H1 (cell line): ENCODE data around the gene TLR9. TPM values are rescaled to one million over a fixed set of nuclear protein-coding genes. Genes with fewer than 3 reads are reported as not detected.

Experiments used
- CTCF ChIA-PET: fragments of 300-600 bp; sonication (Branson Sonifier 250); formaldehyde crosslinking; loops from one replicate; lab custom pipeline; 2021; ENCODE audit not compliant: partially characterized antibody; lab: Charles Lee
- POLR2A ChIA-PET: fragments of 300-600 bp; sonication (Branson Sonifier 250); formaldehyde crosslinking; loops from one replicate; lab custom pipeline; 2021; ENCODE audit warnings: inconsistent platforms; ENCODE audit not compliant: partially characterized antibody; lab: Charles Lee
- DNase-seq, 2 experiments: peaks; one replicate each; pipeline versions ENCODE4 v3.0.0 to v3.0.0-alpha.2; 2010 to 2022; ENCODE audit warnings: low spot score in 2 of 2, low read depth in 1 of 2, mixed read lengths in 1 of 2
- FAIRE-seq: peaks from 2 replicates; lab custom pipeline; 2011; peaks lifted over from hg19 to GRCh38; lab: Jason Lieb, UNC
- H2AFZ ChIP-seq: 2 replicates; pipeline ENCODE4 v1.8.1; 2012; ENCODE audit warnings: low read length, inconsistent platforms
- H2AK5ac ChIP-seq: 2 replicates; pipeline ENCODE4 v1.6.1; 2013; ENCODE audit warnings: low read depth, low read length
- H2BK120ac ChIP-seq: replicated peaks from 2 replicates; pipeline ENCODE3; 2013; ENCODE audit warnings: low read depth, low read length, inconsistent platforms
- H2BK12ac ChIP-seq: 2 replicates; pipeline ENCODE4 v1.6.1; 2013; ENCODE audit warnings: low read depth, low read length
- H2BK15ac ChIP-seq: 2 replicates; pipeline ENCODE4 v1.6.1; 2013; ENCODE audit warnings: low read length
- H2BK20ac ChIP-seq: 2 replicates; pipeline ENCODE4 v1.6.1; 2013; ENCODE audit warnings: low read length
- H2BK5ac ChIP-seq: 2 replicates; pipeline ENCODE4 v1.6.1; 2013; ENCODE audit warnings: low read depth, low read length
- H3K14ac ChIP-seq: 2 replicates; pipeline ENCODE4 v1.6.1; 2013; ENCODE audit warnings: inconsistent platforms; ENCODE audit not compliant: insufficient read length
- H3K18ac ChIP-seq: 2 replicates; pipeline ENCODE4 v1.6.1; 2013; ENCODE audit warnings: low read length; ENCODE audit errors: extremely low read depth
- H3K23ac ChIP-seq: 2 replicates; pipeline ENCODE4 v1.6.1; 2013; ENCODE audit warnings: inconsistent platforms; ENCODE audit not compliant: insufficient read length
- H3K23me2 ChIP-seq: 2 replicates; pipeline ENCODE4 v1.6.1; 2013; ENCODE audit warnings: low read depth, low read length
- H3K27ac ChIP-seq: 2 replicates; pipeline ENCODE4 v1.6.1; 2011; ENCODE audit warnings: low read depth, low read length, inconsistent platforms
- H3K27me3 ChIP-seq, 4 experiments: replicated peaks in 1 of 4; 1 replicate in 1 of 4; 2 replicates in 3 of 4; pipeline versions ENCODE4 v1.6.1 to v1.8.1; 2011 to 2013; ENCODE audit warnings: low read length in 3 of 4, mild to moderate bottlenecking in 3 of 4, inconsistent platforms in 2 of 4, mixed read lengths in 2 of 4, moderate library complexity in 1 of 4; ENCODE audit not compliant: control insufficient read depth in 3 of 4, insufficient read depth in 3 of 4; ENCODE audit errors: extremely low read depth in 1 of 4
- H3K36me3 ChIP-seq, 4 experiments: 2 replicates each; pipeline versions ENCODE4 v1.6.1 to v1.8.1; 2011 to 2013; ENCODE audit warnings: mild to moderate bottlenecking in 4 of 4, low read length in 3 of 4, moderate library complexity in 2 of 4, control low read depth in 1 of 4, inconsistent platforms in 1 of 4; ENCODE audit not compliant: insufficient read depth in 4 of 4, control insufficient read depth in 2 of 4
- H3K4ac ChIP-seq: replicated peaks from 2 replicates; pipeline ENCODE3; 2013; ENCODE audit warnings: low read length, low read depth, mixed read lengths, inconsistent platforms; ENCODE audit not compliant: insufficient read length
- H3K4me1 ChIP-seq, 4 experiments: replicated peaks in 1 of 4; 1 replicate in 1 of 4; 2 replicates in 3 of 4; pipeline versions ENCODE4 v1.6.1 to v1.8.1; 2011 to 2013; ENCODE audit warnings: low read length in 3 of 4, inconsistent platforms in 2 of 4, mixed read lengths in 1 of 4; ENCODE audit not compliant: insufficient read depth in 4 of 4, control insufficient read depth in 3 of 4
- H3K4me2 ChIP-seq, 2 experiments: 2 replicates each; pipeline versions ENCODE4 v1.6.1 to v1.8.1; 2011 to 2013; ENCODE audit warnings: low read depth in 2 of 2, low read length in 2 of 2, control low read depth in 1 of 2, inconsistent platforms in 1 of 2, mild to moderate bottlenecking in 1 of 2; ENCODE audit not compliant: insufficient read depth in 1 of 2
- H3K4me3 ChIP-seq, 4 experiments: fragments of 200-600, 300-600 bp in 1 of 4; sonication (generic), shearing (Covaris generic), sonication (Bioruptor Twin) in 1 of 4; 2 replicates each; pipeline versions ENCODE4 v1.5.1 to v1.8.1; 2011 to 2016; ENCODE audit warnings: low read length in 4 of 4, low read depth in 3 of 4, control low read depth in 2 of 4, inconsistent platforms in 2 of 4, mild to moderate bottlenecking in 2 of 4, mixed read lengths in 1 of 4, moderate library complexity in 1 of 4; ENCODE audit not compliant: insufficient read depth in 2 of 4; ENCODE audit errors: extremely low read depth in 1 of 4
- H3K56ac ChIP-seq: replicated peaks from 2 replicates; pipeline ENCODE3; 2013; ENCODE audit warnings: low read depth, mild to moderate bottlenecking, mixed read lengths, low read length, inconsistent platforms; ENCODE audit not compliant: insufficient read length
- H3K79me1 ChIP-seq: 2 replicates; pipeline ENCODE4 v1.6.1; 2013; ENCODE audit warnings: low read depth, low read length, control low read depth
- H3K79me2 ChIP-seq, 2 experiments: 2 replicates each; pipeline versions ENCODE4 v1.6.1 to v1.8.1; 2012 to 2013; ENCODE audit warnings: low read length in 2 of 2, mild to moderate bottlenecking in 2 of 2, inconsistent platforms in 1 of 2; ENCODE audit not compliant: insufficient read depth in 2 of 2, control insufficient read depth in 1 of 2
- H3K9ac ChIP-seq, 4 experiments: replicated peaks in 1 of 4; 1 replicate in 1 of 4; 2 replicates in 3 of 4; pipeline versions ENCODE4 v1.6.1 to v1.8.1; 2011 to 2013; ENCODE audit warnings: low read depth in 3 of 4, low read length in 3 of 4, control low read depth in 2 of 4, mild to moderate bottlenecking in 2 of 4, moderate library complexity in 2 of 4, inconsistent platforms in 1 of 4; ENCODE audit errors: extremely low read depth in 1 of 4
- H3K9me3 ChIP-seq, 2 experiments: 2 replicates each; pipeline versions ENCODE4 v1.6.1 to v1.8.1; 2012 to 2013; ENCODE audit warnings: mild to moderate bottlenecking in 2 of 2, moderate library complexity in 2 of 2, control low read depth in 1 of 2, inconsistent platforms in 1 of 2, low read depth in 1 of 2, low read length in 1 of 2, mixed read lengths in 1 of 2; ENCODE audit not compliant: insufficient read depth in 2 of 2
- H4K20me1 ChIP-seq, 2 experiments: replicated peaks in 1 of 2; 2 replicates each; pipeline versions ENCODE3 to v1.8.1; 2011 to 2013; ENCODE audit warnings: inconsistent platforms in 2 of 2, low read length in 2 of 2, mild to moderate bottlenecking in 1 of 2; ENCODE audit not compliant: insufficient read depth in 2 of 2, control insufficient read depth in 1 of 2
- H4K5ac ChIP-seq: 2 replicates; pipeline ENCODE4 v1.6.1; 2013; ENCODE audit warnings: low read length, low read depth, mixed read lengths, inconsistent platforms; ENCODE audit not compliant: insufficient read length
- H4K8ac ChIP-seq: 2 replicates; pipeline ENCODE4 v1.8.0; 2013; ENCODE audit warnings: mild to moderate bottlenecking, moderate library complexity, low read length, inconsistent platforms; ENCODE audit not compliant: insufficient read depth; ENCODE audit errors: extremely low read depth
- H4K91ac ChIP-seq: replicated peaks from 2 replicates; pipeline ENCODE3; 2013; ENCODE audit warnings: low read length, mixed read lengths, inconsistent platforms; ENCODE audit not compliant: insufficient read length
- HDAC2 ChIP-seq, 2 experiments: fragments of 300-600 bp in 1 of 2; sonication (generic) in 1 of 2; IDR thresholded peaks; 2 replicates each; pipeline ENCODE4 v1.6.1; 2011 to 2012; ENCODE audit warnings: low read depth in 2 of 2, low read length in 2 of 2, mild to moderate bottlenecking in 2 of 2, moderate library complexity in 2 of 2, borderline replicate concordance in 1 of 2, inconsistent platforms in 1 of 2
- SP1 ChIP-seq: IDR thresholded peaks from 2 replicates; pipeline ENCODE4 v1.6.1; 2011; ENCODE audit warnings: low read depth, low read length
- WGBS, 2 experiments: shearing (Covaris generic) in 1 of 2; methylation state at CpG; one replicate each; pipeline versions ENCODE4 v1.1.6 to v1.1.7; 2013 to 2015; ENCODE audit warnings: low lambda C conversion rate in 2 of 2, mixed read lengths in 2 of 2, inconsistent platforms in 1 of 2, low coverage in 1 of 2, missing lambda C conversion rate in 1 of 2; ENCODE audit not compliant: insufficient replicate concordance in 2 of 2, insufficient coverage in 1 of 2, insufficient read length in 1 of 2; ENCODE audit errors: extremely low coverage in 1 of 2, missing lambda C conversion rate in 1 of 2; 5-methylcytosine and 5-hydroxymethylcytosine counted together
- polyA plus RNA-seq, 7 experiments: library from polyadenylated mRNA; depleted of rRNA in 3 of 7; stranded (reverse) in 5 of 7; unstranded in 2 of 7; fragments of >200 nt in 5 of 7; fragments of 200-250 nt in 2 of 7; gene quantifications; 1 replicate in 5 of 7; 2 replicates in 1 of 7; 4 replicates in 1 of 7; pipeline versions ENCODE4 v1.2.1 to v1.2.3, GENCODE V29; 2011 to 2013; ENCODE audit warnings: missing spikeins in 2 of 7, mixed read lengths in 2 of 7
- total RNA-seq: library from RNA; stranded (reverse); fragmentation: NEBNext Ultra II Directional; extraction: Animal tissue kit (Norgen Biotek cat#: 25700); gene quantifications from 2 replicates; pipeline ENCODE4 v1.2.1, GENCODE V29; 2021

TLR9 gene
- total and polyA plus RNA-seq, 2 of the 8 experiments (the other 6 are each of a cell fraction or from before 2014, with no cell fraction given): 0.05 TPM; not detected in 1

DNA sequence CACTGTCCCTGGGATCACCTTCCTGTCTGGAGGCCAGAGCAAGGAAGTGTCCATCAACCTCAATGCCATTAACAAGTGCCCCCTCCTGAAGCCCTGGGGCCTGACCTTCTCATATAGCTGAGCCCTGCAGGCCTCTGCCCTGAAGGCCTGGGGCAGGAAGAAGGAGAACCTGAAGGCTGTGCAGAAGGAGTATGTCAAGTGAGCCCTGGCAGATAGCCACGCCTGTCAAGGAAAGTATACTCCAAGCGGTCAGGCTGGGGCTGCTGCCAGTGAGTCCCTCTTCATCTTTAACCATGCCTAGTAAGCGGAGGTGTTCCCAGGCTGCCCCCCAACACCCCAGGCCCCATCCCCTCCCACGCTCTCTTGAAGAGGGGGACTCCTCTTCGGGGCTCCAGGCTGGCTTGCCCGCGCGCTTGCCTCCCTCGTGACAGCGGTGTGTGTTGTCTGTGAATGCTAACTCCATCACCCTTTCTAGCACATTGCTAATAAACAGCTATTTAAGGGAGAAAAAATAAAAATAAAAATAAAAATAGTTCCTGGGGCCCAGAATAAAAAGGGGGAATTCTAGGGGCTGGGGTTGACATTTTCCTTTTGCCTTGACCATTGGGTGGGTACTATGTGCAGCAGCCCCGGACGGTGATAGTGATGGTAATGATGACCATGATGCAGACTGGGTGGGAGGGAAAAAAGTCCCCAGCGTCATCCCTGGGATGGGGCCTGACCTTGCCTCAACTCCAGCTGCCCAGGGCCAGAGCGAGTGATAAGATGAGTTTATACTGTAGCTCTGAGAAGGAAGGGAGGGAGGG is 30.8 kb downstream of the TLR9 start:
- no peaks in the 10 kb centered on the region for H3K9me3 ChIP-seq
- H3K23me2 ChIP-seq: peaks cover 4% of the 10 kb centered on the region; the same call in 1 of the 2 replicates
- DNase-seq: no peak
- H3K79me2 ChIP-seq: peaks cover 0 to 8% of the 10 kb centered on the region in 2 experiments; a peak in 2 of 4 replicates
- H3K79me1 ChIP-seq: no peaks in the 10 kb centered on the region; the same call in none of the 2 replicates
- no peak overlapping the region for H3K18ac ChIP-seq
- no peak overlapping the region for H3K9ac ChIP-seq
- no peak overlapping the region for H2AFZ ChIP-seq
- no peak overlapping the region for H3K14ac ChIP-seq
- H3K23ac ChIP-seq: no peak overlapping the region
- ChIA-PET POLR2A (interaction anchor here (0.6 kb wide), 1 partner anchor 61 kb away, joined by 4 read pairs; no protein-coding TSS in a partner anchor), CTCF (interaction anchor here (0.7 to 1.3 kb wide), 4 partner anchors 27 to 964 kb away, joined by 3 to 5 read pairs (median 4); no protein-coding TSS in a partner anchor)
- H4K20me1 ChIP-seq: peaks cover 0 to 3% of the 10 kb centered on the region in 2 experiments
- no peak overlapping the region for H2BK20ac ChIP-seq
- no peak overlapping the region for H2AK5ac ChIP-seq
- H4K91ac ChIP-seq: no peak overlapping the region
- no peak for TF ChIP-seq HDAC2 (IDR thresholded peaks at IDR 0.05; ENCODE audit: borderline replicate concordance in 1 of 2, low read depth in 2 of 2, low read length in 2 of 2)
- no peak for TF ChIP-seq SP1
- H2BK12ac ChIP-seq: no peak overlapping the region
- 91% methylated on average over 12 of the region's 14 CpGs; no CpG with 5 or more reads in 1 of the 2 experiments for WGBS, 2 experiments
- H2BK120ac ChIP-seq: no peak overlapping the region
- H3K56ac ChIP-seq: no peak overlapping the region
- H3K4me1 ChIP-seq: peaks cover 0 to 12% (median 7%) of the 10 kb centered on the region in 4 experiments; a peak in 6 of 7 replicates
- no peak overlapping the region for H3K27ac ChIP-seq
- H3K4me3 ChIP-seq: no peak overlapping the region
- no peak overlapping the region for H2BK15ac ChIP-seq
- H4K5ac ChIP-seq: no peak overlapping the region
- no peak overlapping the region for H2BK5ac ChIP-seq
- no peak overlapping the region for H3K4me2 ChIP-seq
- H4K8ac ChIP-seq: no peak overlapping the region
- H3K4ac ChIP-seq: no peak overlapping the region
- peaks cover 0 to 3% (median under 1%) of the 10 kb centered on the region in 4 experiments; a peak in 4 of 7 replicates for H3K27me3 ChIP-seq
- H3K36me3 ChIP-seq: peaks cover 0 to 4% (median 0%) of the 10 kb centered on the region in 4 experiments; a peak in 1 of 8 replicates
- FAIRE-seq: no peak
